RWPE2 (cell line): ENCODE data around the gene CELF1.

Source experiments
- ATAC-seq: fragments of 200-7000 bp; cut with Tn5 transposase; 3 replicates; pipeline ENCODE4 v1.9.1; 2021; ENCODE audit warnings: low read depth
- DNase-seq: peaks from one replicate; pipeline ENCODE4 v3.0.0-alpha.2; 2020; ENCODE audit warnings: low spot score
- H3K27ac ChIP-seq: fragments of 450-650 bp; 2 replicates; pipeline ENCODE4 v1.5.1; 2017; ENCODE audit warnings: mild to moderate bottlenecking; ENCODE audit not compliant: poor library complexity, severe bottlenecking
- H3K27me3 ChIP-seq: fragments of 250-450 bp; sonication (Bioruptor Pico); 2 replicates; pipeline ENCODE4 v1.5.1; 2021; ENCODE audit warnings: mild to moderate bottlenecking, moderate library complexity; ENCODE audit not compliant: insufficient read depth, poor library complexity, severe bottlenecking
- H3K36me3 ChIP-seq: fragments of 250-450 bp; sonication (Bioruptor Pico); 2 replicates; pipeline ENCODE4 v1.5.1; 2020; ENCODE audit warnings: low read depth, mild to moderate bottlenecking, moderate library complexity
- H3K4me1 ChIP-seq: fragments of 250-450 bp; sonication (Bioruptor Pico); 2 replicates; pipeline ENCODE4 v1.5.1; 2021; ENCODE audit warnings: mild to moderate bottlenecking, moderate library complexity; ENCODE audit not compliant: insufficient read depth, poor library complexity, severe bottlenecking
- H3K4me3 ChIP-seq: fragments of 250-450 bp; sonication (Bioruptor Pico); 2 replicates; pipeline ENCODE4 v1.5.1; 2021; ENCODE audit warnings: mild to moderate bottlenecking, moderate library complexity; ENCODE audit not compliant: severe bottlenecking
- H3K9me3 ChIP-seq: fragments of 250-450 bp; sonication (Bioruptor Pico); 2 replicates; pipeline ENCODE4 v1.5.1; 2021; ENCODE audit warnings: mild to moderate bottlenecking, moderate library complexity; ENCODE audit not compliant: severe bottlenecking
- CTCF ChIP-seq: fragments of 450-650 bp; IDR thresholded peaks from one replicate; pipeline ENCODE4 v1.5.1; 2017; ENCODE audit warnings: mild to moderate bottlenecking, moderate library complexity; ENCODE audit not compliant: poor library complexity, severe bottlenecking

CELF1 gene

GRCh38 chr11:47495856-47496217, 57.1 kb downstream of the CELF1 start:
- Histone ChIP-seq H3K27ac (no peak overlapping the region), H3K36me3 (peaks cover 87% of the 10 kb centered on the region), H3K4me3 (no peak overlapping the region), H3K4me1 (peaks cover 4% of the 10 kb centered on the region), H3K27me3 (no peaks in the 10 kb centered on the region), H3K9me3 (no peaks in the 10 kb centered on the region)
- TF ChIP-seq CTCF: no peak
- ATAC-seq (no peak), DNase-seq (no peak)

- ATAC-seq: peak; percentile 29; the same call in 2 of the 3 replicates
- Histone ChIP-seq H3K36me3 (peaks cover 81% of the 10 kb centered on the region), H3K27ac (no peak overlapping the region)
Observed at GRCh38 chr11:47495011-47495855, 57.7 kb downstream of the CELF1 start.

GRCh38 chr11:47489395-47489755, 63.6 kb downstream of the CELF1 start:
- TF ChIP-seq CTCF: no peak
- Histone ChIP-seq H3K27me3 (no peaks in the 10 kb centered on the region), H3K27ac (no peak overlapping the region), H3K4me3 (no peak overlapping the region), H3K36me3 (peaks cover 75% of the 10 kb centered on the region), H3K4me1 (no peaks in the 10 kb centered on the region), H3K9me3 (no peaks in the 10 kb centered on the region)
- DNase-seq (no peak), ATAC-seq (no peak)

More at GRCh38 chr11:47495011-47495855, 57.7 kb downstream of the CELF1 start:
- H3K4me1 ChIP-seq: peaks cover 4% of the 10 kb centered on the region
- TF ChIP-seq CTCF: no peak
- H3K4me3 ChIP-seq: no peak overlapping the region
- no peaks in the 10 kb centered on the region for H3K9me3 ChIP-seq
- no peak for DNase-seq
- no peaks in the 10 kb centered on the region for H3K27me3 ChIP-seq

GRCh38 chr11:47488674-47489394, 64.1 kb downstream of the CELF1 start:
- no peaks in the 10 kb centered on the region for H3K4me1 ChIP-seq
- no peaks in the 10 kb centered on the region for H3K27me3 ChIP-seq
- TF ChIP-seq CTCF: no peak
- H3K36me3 ChIP-seq: peaks cover 75% of the 10 kb centered on the region
- H3K4me3 ChIP-seq: no peak overlapping the region
- DNase-seq (no peak), ATAC-seq (no peak)
- no peak overlapping the region for H3K27ac ChIP-seq
- no peaks in the 10 kb centered on the region for H3K9me3 ChIP-seq
